Measurements from ENCODE around the gene ZMYND19.

GRCh38 chr9:137552022-137552768, 38.1 kb downstream of the ZMYND19 start:
- TF ChIP-seq, protein P1, sequence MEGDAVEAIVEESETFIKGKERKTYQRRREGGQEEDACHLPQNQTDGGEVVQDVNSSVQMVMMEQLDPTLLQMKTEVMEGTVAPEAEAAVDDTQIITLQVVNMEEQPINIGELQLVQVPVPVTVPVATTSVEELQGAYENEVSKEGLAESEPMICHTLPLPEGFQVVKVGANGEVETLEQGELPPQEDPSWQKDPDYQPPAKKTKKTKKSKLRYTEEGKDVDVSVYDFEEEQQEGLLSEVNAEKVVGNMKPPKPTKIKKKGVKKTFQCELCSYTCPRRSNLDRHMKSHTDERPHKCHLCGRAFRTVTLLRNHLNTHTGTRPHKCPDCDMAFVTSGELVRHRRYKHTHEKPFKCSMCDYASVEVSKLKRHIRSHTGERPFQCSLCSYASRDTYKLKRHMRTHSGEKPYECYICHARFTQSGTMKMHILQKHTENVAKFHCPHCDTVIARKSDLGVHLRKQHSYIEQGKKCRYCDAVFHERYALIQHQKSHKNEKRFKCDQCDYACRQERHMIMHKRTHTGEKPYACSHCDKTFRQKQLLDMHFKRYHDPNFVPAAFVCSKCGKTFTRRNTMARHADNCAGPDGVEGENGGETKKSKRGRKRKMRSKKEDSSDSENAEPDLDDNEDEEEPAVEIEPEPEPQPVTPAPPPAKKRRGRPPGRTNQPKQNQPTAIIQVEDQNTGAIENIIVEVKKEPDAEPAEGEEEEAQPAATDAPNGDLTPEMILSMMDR (IDR thresholded peaks at IDR 0.05) = no peak
- no peak for TF ChIP-seq POLR2A (IDR thresholded peaks at IDR 0.05)
